Effector CD4-positive, alpha-beta T cell (primary cell): ENCODE measurements around the gene SLC9C1.
"Not testable (repeated sequence)": the region's sequence is repeated elsewhere in the genome, so short reads cannot be mapped to it uniquely, and the experiment has no call there.

ENCODE experiments used
- DNase-seq: peaks from one replicate; pipeline ENCODE4 v3.0.0-alpha.2; 2020

SLC9C1 gene

DNA sequence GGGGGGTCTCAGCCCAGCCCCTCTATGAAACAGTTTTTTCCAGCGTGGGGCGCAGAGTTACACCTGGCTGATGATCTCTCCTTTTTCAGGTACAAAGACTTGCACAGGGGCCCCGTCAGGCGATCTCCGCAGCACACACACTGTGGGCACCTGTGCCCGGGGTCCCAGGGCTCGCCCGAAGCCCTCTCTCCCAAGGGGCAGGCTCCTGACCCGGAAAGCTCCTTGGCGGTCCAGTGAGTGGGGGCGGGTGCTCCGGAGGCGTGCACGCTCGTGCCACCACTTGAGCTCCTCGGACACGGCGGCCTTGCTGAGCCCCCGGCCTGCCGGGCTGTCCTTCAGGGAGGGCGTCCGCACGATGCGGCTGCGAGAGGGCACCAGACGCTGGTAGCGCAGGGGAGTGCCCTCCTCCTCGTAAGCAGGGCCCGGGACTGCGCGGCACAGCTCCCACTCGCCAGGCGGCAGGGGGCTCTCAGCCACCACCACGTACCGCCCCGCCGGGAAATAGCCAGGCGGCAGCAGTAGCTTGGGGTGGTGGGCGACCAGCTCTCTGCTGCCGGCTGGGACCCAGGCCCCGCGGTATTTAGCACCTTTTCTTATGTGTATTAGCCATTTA lies 108.5 kb downstream of the SLC9C1 start:
- not testable (repeated sequence) for DNase-seq

DNA sequence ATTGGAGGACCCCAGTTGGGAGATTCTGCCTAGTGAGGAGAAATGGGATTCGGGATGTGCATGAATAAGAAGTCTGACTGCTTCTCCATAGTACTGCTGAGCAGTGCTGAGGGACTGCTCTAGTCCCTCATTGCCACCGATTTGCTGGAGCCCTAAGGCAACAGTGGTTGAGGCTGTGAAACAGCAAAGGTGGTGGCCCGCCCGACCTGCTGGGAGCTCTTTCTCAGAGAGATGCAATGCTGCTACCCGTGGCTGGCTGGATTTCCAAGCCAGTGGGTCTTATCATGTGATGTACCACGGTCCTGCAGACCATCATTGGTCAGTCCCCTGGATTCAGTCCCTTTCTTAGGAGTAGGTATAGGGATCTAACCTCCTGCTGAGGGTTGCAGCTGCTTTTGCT lies 118.4 kb downstream of the SLC9C1 start:
- no peak for DNase-seq

DNA sequence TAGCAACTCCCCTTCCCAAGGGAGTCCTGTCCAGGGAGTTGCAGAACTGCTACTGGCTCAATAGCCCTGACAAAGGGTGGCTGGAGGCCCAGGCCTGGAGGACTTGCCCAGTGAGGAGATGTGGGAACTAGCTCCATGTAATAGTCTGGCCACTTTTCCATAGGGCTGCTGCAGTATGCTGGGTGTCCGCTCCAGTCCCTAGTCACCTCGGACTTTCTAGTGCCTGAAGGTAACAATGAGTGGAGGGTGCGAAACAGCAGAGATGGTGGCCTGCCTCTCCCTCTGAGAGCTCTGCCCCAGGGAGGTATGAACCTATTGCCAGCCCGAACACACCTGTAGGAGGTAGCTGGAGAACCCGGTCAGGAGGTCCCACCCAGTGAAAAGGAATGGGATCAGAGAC lies 119.0 kb downstream of the SLC9C1 start:
- no peak for DNase-seq

DNA sequence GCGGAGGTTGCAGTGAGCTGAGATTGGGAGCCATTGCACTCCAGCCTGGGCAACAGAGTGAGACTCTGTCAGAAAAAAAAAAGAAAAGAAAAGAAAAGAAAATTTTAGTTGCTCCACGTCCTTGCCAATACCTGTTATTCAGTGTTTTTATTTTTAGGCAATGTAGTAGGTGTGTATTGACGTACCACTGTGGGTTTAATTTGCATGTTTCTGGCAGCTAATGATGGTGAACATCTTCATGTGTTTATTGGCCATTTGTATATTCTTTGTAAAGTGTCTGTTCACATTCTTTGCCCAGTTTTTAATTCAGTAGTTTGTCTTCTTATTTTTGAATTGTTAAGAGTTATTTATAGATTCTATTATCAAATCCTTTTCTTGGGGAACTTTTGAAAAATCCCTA lies 122.9 kb downstream of the SLC9C1 start:
- no peak for DNase-seq

DNA sequence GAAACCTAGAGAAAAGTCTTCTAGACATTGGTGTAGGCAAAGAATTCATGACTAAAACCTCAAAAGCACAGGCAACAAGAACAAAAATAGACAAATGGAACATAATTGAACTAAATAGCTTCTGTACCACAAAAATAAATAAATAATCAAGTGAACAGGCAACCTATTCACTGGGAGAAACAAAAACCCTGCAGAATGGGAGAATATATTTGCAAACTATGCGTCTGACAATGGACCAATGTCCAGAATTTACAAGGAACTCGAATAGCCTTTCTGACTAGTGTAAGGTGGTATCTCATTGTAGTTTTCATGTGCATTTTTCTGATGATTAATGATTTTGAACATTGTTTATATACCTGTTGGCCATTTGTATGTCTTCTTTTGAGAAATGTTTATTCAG lies 124.0 kb downstream of the SLC9C1 start:
- DNase-seq: no peak

DNA sequence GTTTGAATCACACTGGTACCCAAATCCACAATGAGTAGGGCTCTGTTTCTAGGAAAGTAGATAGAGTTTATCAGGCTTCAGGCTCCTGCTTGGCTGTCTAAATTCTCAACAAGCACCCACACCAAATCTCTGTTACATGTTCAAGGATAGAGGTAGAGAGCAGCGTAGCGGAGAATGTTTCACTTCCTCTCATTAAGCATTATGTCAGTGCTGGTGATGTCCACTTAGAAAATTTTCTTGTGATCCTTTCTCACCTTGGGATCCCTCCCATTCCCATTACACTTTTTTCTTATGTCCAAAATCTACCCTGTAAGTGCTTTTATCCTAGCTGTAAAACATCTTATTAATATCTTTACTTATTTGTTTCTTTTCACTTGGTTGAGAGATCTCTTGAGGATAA lies 126.3 kb downstream of the SLC9C1 start:
- DNase-seq: no peak

DNA sequence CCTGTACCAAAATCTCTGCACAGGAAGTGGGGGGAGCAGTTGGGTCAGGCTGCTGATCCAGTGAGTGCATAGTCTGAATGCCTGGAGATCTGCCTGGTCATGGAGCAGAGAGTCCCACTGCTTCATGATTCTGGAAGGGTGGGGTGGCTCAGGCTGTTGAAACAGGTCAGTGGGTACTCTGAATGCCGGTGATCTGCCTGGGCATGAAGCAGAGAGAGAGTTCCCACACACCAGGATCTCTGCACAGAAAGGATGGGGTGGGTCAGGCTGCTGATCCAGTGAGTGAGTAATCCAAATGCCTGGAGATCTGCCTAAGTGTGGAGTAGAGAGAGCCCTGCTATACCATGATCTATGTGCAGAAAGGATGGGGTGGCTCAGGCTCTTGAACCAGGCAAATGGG lies 144.9 kb downstream of the SLC9C1 start:
- DNase-seq: no peak

DNA sequence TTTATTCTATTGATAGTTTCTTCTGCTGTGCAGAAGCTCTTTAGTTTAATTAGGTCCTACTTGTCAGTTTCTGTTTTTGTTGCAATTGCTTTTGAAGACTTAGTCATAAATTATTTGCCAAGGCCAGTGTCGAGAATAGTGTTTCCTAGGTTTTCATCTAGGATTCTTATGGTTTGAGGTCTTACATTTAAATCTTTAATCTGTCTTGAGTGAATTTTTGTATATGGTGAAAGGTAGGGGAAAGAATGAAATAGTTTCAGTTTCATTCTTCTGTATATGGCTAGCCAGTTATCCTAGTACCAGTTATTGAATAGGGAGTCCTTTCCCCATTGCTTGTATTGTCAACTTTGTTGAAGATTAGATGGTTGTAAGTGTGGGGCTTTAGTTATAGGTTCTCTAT lies 150.3 kb downstream of the SLC9C1 start:
- DNase-seq: no peak

DNA sequence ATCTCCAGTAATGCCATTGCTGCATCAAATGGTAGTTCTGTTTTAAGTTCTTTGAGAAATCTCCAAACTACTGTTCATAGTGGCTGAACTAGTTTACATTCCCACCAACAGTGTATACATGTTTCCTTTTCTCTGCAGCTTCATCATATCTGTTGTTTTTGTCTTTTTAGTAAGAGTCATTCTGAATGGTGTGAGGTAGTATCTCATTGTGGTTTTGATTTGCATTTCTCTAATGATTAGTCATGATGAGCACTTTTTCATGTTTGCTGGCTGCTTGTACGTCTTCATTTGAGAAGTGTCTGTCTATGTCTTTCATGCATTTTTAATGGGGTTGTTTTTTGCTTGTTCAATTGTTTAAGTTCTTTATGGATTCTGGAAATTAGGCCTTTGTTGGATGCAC lies 150.8 kb downstream of the SLC9C1 start:
- no peak for DNase-seq

DNA sequence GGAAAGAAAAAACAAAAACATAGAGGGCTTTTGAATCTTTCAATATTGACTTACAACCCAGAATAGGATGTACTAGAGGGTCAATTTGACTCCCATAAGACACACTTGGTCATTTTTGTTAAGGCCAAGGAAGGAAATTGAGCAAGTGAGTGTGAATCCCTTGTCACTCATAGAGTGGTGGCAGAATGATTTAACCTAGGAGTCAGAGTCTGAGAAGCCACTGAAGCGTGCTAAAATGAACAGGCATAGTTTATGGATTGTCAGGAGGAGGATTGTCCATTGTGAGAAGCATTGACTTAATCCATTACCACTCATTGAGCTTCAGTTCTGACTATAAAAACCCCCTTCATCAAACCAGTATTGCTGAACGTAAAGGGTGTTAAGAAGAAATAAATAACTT lies 152.7 kb downstream of the SLC9C1 start:
- DNase-seq: no peak

DNA sequence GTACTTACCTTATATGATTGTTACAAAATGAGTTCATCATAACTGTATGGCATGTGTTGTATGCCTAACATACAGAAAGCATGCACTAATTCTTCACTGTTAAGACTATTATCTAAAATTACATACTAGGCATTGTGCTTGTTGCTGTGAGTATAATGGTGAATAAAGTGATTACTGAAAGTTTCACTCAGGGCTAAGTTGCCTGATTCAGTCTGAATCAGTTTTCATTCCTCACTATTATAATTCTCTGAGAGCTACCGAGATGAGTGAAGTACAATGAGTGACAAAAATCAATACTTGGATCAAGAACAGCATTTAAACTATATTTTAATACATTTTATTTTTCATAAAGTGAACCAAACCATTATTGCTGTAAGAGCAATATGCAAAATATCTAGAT lies 153.4 kb downstream of the SLC9C1 start:
- DNase-seq: no peak

DNA sequence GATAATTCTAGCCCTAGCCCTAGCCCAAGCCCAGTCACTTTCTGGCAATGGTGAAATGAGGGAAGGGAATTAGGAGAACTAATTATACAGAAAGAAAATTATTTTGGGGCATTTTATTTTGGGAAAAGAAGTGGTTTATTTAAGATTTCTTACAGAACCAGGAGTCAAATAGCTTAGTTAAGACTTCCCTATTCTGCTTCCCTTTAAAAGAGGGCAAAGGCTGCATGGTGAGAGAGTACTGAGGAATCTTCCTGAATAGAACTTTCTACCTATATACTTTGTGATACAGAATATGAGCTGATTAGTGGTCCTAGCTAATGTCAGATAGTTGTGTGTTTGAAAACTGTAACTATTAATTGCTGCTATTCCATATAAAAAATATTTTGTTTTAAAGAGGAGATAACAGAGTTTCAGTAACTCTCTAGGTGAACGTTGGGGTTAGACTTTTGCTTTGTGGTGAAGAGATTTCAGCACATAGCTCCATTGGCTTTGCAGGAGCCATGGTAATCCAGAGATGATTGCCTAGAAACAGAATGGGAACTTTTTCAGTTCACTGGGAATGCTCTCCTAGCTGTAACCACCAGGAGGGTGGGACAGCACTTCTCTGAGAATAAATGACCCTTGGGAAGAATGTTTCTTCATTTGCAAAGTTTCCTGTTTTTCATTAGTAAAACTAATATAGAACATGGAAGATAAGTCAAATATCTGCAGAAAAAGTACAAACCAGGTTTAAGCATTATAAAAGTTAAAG lies 155.6 kb downstream of the SLC9C1 start:
- no peak for DNase-seq

DNA sequence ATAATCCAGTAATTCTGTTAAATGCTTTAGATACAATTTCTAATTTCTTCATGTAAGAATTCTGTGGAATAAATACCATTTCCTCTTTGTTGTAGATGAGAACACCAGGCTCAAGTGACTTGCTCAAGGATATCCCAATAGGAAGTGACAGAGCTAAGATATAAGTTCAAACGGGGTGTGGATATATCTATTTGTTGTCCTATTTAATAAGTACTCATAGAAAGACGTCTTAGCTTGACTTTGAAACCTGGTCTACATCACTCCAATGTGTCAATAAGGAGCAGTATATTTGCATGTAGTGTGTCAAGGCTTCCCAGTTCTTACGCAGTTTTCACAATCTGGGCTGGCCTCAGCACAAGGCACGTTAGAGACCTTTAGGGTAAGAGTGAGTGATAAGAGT lies 156.2 kb downstream of the SLC9C1 start:
- DNase-seq: no peak

DNA sequence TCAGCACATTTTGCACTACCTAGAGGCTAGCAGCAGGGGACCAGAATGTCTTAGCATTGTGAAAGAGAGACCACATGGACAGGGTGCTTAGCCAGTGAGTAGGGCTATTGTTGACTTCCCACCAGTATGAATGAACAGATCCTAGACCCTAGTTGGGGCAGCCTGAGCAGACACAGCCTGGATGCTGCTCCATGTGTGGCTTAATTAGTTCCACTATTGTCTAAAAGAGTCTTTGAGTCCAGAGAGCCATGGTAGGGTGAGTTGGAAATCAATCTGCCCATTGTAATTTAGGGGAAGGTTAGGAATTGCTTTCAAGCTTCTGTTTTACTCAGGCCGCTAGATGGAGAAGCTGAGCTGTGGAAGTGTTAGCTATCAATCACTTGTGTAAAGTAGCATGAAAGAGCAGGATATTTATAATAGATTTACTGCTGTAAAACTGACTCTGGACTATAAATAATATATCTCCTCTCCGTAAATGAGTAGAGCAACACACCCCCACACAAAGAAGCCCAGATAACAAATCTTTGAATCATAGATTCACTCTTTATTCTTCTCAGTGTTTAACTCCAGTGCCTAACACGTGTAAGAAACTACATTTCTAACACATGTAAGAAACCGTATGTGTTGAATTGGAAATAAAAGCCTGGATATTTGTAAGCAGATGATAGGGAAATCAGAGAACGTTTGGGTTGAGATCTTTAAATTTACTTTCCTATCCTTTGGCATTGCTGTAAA lies 156.9 kb downstream of the SLC9C1 start:
- no peak for DNase-seq

DNA sequence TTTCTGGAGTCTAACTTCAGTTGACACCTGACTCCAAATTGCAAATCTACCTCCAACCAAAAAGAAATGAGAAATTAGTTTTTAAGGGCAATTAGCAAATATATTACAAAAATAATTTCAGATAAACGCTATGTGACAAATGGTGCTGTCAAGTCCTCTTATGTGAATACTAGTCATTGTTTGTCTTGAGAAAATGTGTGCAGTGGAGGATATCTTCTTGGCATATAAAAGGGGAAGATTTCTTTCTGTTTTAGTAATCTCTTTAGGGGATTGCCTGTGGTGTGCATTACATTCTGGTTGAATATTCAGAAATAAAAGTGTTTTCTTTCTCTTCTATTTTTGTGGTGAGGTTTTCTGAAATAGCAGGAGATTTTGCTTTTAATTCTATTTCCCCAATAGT lies 158.0 kb downstream of the SLC9C1 start:
- no peak for DNase-seq

DNA sequence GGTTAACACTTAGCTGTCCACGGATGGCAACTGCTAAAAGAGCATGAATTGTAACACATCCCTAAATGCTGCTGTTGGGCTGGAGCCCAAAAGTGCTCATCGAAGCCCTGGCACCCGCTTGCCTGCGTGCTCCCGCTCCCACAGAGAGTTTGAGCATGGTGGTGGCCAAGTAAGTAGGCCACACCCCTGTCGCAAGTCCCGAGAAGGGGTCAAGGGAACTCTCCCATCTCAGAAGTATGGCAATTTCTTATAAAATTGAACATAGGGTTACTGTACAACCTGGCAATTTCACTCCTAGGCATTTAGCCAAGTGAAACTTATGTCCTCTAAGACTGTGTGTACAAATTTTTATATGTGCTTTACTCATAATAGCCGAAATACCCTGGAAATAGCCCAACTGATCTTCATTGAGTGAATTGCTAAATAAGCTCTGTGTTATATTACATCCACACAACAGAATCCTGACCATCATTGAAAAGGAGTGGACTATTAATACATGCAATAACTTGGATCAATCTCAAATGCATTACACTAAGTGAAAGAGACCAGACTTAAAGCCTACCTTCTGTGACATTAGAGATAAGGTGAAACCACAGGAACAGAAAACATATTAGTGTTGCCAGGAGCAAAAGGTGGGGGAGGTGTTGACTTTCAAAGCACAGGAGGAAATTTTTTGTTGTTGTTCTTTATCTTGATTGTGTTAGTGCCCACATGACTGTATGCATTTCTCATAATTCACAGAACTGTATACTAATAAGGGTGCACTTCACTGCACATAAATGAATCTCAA lies 159.5 kb downstream of the SLC9C1 start:
- DNase-seq: no peak

DNA sequence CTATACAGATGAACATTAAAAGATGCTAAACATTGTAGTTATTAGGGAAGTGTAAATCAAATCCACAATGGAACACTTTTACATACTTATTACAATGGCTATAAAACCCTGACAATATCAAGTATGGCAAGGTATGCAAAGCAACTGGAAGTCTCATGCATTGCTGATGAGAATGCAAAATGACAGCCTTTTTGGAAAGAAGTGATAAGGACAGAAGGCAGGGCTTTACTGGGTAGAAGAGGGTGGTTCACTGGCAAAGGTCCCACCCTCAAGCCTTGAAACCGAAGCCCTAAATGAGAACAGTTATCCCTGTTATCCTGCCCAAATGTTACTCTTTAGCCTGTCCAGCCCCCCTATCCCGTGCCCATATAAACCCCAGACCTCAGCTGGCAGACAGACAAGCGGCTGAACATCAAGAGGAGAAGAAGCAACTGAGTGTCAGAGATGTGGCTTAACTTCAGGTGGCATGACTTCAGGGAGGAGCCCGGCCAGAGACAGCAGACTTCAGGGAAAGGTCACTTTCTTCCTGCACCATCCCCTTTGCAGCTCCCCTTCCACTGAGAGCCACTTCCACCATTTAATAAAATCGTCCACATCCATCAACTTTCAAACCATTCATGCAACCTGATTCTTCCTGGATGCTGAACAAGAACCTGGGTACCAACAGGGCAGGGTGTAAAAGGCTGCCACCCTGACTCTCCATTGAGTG lies 160.2 kb downstream of the SLC9C1 start:
- DNase-seq: no peak

DNA sequence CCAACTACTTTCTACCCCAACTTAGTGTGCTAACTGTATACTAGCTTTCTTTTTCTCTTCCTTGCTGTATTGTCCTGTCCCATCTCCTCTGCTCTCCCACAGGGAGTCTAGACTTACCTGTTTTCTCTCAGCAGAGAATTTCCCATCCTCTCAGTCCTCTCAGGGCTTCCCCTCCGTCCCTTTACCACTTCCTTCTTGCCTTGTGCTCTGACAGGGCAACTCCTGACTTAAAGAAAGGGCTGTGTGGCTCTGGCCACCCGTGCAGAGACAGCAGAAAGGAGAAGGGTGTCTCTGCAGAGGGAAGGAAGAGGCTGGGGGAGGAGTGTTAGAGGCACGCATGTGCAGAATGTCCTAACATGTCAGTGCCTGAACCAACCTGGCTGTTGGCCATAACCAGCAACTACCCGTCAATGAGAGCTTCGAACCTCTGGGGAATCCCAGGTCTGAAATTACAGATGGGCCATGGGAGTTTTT lies 161.0 kb downstream of the SLC9C1 start, which contains the start of gene GCSAM:
GCSAM (minus strand) TSS at position 274 of the 474 bp plus-strand sequence; CDS start at position 146, 128 bp downstream.
- peak; percentile 51 for DNase-seq

DNA sequence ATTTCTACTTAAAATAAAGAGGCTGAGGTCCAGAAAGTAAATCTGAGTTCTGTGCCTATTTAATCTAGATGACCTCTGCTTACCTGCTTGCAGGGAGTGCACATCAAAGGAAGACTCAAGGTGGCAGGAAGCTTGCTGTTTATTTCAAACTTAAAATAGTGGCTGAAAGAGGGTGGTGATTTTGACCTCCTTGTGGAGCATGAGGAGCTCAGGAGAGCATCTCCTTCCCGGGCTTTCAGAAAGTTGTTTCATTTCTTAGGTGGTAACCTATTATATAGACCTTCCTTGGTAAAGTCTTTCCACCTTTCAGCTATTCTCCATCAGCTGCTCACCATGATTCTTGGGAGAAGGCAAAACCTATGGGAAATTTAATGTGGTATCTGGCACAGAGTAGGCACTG lies 161.5 kb downstream of the SLC9C1 start:
- DNase-seq: no peak

DNA sequence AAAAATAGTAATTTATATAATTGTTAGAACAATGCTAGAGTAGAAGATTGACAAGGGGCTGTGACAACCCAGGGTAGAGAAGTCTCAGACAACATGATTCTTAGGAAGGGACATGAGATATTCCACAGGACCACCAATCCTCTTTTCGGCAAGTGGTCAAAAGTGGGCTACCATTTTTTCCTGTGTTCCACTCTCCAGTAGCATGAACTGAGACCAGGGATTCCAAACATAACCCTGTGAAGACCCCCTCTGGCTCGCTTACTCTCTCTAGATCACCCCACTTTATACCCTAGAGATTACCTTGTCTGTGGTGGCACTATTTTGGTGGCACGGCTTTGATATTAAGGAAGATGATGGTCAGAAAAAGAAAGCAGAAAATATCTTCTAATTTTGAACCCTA lies 161.9 kb downstream of the SLC9C1 start:
- no peak for DNase-seq

DNA sequence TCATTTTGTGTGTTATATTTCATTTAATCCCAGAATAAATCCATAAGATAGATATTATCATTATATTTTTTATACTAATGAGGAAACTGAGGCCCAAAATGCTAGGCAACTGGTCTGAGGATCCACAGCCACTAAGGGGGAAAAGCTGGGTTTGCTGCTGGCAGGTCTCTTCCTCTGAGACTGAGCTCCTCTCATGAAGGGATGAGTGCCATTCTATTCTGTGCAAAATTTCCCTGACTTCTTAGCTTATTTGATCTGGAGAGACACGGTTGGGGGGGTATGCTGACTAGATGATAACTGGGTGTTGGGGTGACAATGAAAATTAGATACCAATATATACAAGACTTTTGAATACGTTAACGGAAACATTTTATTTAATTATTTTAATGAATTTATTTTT lies 162.9 kb downstream of the SLC9C1 start:
- no peak for DNase-seq

DNA sequence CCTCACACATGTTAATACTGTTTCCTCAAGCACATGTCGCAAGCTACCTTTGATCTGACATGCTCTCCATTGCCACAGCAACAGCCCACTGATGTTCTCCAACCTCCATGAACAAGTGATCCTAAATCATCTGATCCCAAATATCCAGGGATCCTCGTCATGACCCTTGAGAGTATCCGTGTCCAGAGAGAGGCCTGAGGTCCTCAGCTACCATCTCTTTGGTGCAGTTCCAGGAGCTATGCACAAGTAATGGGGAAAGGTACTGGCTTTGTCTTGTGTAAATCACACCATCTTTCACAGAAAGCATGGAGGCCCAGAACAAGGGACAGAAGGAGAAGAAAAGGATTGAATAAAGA lies 163.4 kb downstream of the SLC9C1 start:
- DNase-seq: no peak
